Ishikawa (cell line): ENCODE measurements around the gene TRAPPC14.

Experiments used
- CEBPB ChIP-seq: IDR thresholded peaks from 2 replicates; pipeline ENCODE4 v1.6.1; 2012
- CREB1 ChIP-seq: IDR thresholded peaks from 2 replicates; pipeline ENCODE4 v1.6.1; 2012; ENCODE audit warnings: low read depth
- EGR1 ChIP-seq: IDR thresholded peaks from 2 replicates; pipeline ENCODE4 v1.6.1; 2012
- EP300 ChIP-seq: IDR thresholded peaks from 2 replicates; pipeline ENCODE4 v1.6.1; 2012; ENCODE audit warnings: borderline replicate concordance
- FOXM1 ChIP-seq: IDR thresholded peaks from 2 replicates; pipeline ENCODE4 v1.6.1; 2012; ENCODE audit warnings: low read depth, borderline replicate concordance
- MAX ChIP-seq: IDR thresholded peaks from 2 replicates; pipeline ENCODE4 v1.6.1; 2012
- NFIC ChIP-seq: IDR thresholded peaks from 2 replicates; pipeline ENCODE4 v1.6.1; 2012
- RAD21 ChIP-seq: IDR thresholded peaks from 2 replicates; pipeline ENCODE4 v1.6.1; 2012; ENCODE audit warnings: low read depth
- REST ChIP-seq: IDR thresholded peaks from 2 replicates; pipeline ENCODE4 v1.6.1; 2012; ENCODE audit warnings: low read depth, mild to moderate bottlenecking
- TAF1 ChIP-seq: IDR thresholded peaks from 2 replicates; pipeline ENCODE4 v1.6.1; 2012; ENCODE audit warnings: low read depth, mild to moderate bottlenecking
- TCF12 ChIP-seq: IDR thresholded peaks from 2 replicates; pipeline ENCODE4 v1.6.1; 2012; ENCODE audit warnings: low read depth
- YY1 ChIP-seq: IDR thresholded peaks from 2 replicates; pipeline ENCODE4 v1.6.1; 2012; ENCODE audit warnings: low read depth

GRCh38 chr7:100160067-100160466 is 1.5 kb upstream of the TRAPPC14 start:
- TF ChIP-seq NFIC (no peak), REST (no peak), YY1 (no peak), MAX (no peak), CEBPB (no peak), RAD21 (no peak), EP300 (no peak), TAF1 (no peak), TCF12 (no peak), EGR1 (no peak), FOXM1 (no peak), CREB1 (no peak)
